Measurements from ENCODE around the gene ZSCAN5C.
"Not testable (repeated sequence)": the region's sequence is repeated elsewhere in the genome, so short reads cannot be mapped to it uniquely, and the experiment has no call there.

ZSCAN5C gene, protein sequence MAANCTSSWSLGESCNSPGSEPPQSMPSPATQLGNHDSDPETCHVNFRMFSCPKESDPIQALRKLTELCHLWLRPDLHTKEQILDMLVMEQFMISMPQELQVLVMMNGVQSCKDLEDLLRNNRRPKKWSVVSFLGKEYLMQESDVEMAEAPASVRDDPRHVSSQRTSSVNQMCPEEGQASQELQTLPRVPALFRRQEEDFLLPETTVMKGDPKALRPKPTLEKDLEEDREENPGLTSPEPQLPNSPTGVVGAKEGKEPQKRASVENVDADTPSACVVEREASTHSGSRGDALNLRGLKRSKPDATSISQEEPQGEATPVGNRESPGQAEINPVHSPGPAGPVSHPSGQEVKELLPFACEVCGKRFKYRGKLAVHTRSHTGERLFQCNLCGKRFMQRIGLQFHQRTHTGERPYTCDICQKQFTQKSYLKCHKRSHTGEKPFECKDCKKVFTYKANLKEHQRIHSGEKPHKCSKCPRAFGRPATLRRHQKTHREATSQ

DNA sequence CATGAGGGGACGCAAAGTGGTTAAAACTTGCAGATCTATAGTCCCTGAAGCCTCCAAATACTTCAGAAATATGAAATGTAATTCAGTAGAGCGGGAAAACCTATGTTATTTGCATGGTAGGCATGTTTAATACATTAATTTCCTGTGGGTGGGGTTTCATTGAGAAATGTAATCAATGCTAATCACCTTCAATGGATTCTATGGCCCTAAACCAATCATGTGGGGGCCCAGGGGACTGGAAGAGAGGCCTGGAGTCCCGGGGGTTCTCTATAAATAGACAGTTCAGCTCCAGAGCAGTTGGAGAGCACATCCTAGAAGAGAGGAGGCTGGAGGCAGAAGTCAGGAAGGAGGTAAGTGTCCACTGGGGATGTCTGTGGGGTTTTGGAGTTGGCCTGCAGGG lies at the start of gene ZSCAN5C:
Gene ZSCAN5C (plus strand): TSS at position 301 of the 400 bp plus-strand sequence. CDS start 3,641 bp downstream, outside the sequence.
- DNase-seq (ENCODE audit: insufficient read length, low spot score) (no peak), FAIRE-seq (no peak)

DNA sequence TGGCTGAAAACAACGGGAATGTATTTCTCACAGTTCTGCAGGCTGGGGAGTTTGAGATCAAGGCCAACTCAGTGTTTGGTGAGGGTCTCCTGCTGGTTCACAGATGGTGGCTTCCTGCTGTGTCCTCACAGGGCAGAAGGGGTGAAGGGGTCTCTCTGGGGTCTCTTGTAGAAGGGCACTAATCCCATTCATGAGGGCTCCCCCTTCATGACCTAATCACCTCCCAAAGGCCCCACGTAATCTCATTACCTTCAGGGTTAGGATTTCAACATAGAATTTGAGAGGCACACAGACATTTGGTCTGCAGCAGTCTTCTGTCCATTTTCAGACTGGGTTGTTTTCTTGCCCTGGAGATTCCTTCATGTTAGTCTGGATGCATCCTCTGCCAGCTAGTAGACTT lies 49.4 kb upstream of the ZSCAN5C start:
- no peak for FAIRE-seq
- DNase-seq (ENCODE audit: insufficient read length, low spot score), result no peak

DNA sequence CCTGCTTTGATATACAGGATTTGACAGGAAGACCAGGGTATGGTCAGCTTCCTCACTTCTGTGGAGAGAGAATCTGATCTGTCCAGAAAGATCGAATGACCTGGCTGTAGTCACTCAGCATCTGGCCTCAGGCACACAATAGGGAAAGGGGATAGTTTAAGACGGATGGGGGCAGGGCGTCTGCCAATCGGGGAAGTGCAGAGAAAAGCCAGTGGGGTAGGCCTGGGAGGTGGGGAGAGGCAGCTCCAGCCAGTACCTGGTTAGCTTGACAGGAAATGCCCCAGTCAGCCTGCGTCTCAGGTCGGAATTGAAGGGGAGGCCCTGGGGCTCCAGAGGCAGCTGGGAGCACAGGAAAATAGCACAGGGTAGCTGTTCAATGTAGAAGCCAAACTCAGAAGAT lies 48.6 kb upstream of the ZSCAN5C start:
- FAIRE-seq (no peak), DNase-seq (ENCODE audit: insufficient read length, low spot score) (no peak)

DNA sequence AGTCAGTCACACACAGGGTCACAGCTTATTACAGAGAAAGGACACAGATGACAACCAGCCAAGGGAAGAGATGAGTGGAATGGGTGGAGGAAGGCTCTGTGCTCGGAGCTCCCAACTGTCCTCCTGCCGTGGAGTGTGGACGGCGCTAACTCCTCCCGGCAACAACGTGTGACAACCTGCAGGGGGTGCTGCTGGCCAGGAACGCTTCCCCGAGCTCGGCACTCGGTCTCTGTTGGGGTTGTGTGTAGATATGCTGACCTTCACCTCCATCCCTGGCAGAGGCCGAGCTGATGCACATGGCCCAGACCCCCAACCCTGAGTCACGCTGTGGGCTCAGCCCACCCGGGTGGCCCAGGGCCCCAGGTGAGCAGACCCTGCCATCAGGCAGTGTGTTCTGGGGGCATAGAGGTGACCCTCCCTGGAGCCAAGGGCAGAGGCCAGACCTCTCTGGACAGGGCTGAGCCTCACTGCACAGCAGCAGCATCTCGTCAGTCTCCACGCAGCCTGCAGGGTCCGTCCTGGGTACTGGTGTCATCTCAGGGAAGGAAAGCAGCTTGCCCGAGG lies 46.9 kb upstream of the ZSCAN5C start:
- DNase-seq (ENCODE audit: insufficient read length, low spot score) (no peak), FAIRE-seq (no peak)

DNA sequence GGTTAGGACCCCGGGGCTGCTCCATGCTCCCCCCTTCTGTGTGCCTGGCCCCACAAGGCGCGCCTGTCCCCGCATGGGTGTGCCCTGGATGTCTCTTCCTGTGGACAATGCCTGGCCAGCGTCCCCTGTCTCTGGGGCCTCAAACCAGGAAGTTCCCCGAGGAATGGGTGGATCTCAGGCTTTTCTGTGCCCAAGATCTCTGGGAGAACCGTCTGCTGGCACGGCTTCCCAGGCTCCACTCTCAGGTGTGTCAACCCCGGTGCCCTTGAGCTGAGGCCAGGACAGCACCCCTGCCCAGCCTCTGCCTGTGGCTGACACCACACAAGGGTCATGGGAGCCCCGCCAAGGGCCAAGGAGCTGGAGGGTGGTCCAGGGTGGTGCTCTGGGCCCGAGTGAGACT lies 45.3 kb upstream of the ZSCAN5C start:
- DNase-seq (ENCODE audit: insufficient read length, low spot score) (no peak), FAIRE-seq (no peak)

DNA sequence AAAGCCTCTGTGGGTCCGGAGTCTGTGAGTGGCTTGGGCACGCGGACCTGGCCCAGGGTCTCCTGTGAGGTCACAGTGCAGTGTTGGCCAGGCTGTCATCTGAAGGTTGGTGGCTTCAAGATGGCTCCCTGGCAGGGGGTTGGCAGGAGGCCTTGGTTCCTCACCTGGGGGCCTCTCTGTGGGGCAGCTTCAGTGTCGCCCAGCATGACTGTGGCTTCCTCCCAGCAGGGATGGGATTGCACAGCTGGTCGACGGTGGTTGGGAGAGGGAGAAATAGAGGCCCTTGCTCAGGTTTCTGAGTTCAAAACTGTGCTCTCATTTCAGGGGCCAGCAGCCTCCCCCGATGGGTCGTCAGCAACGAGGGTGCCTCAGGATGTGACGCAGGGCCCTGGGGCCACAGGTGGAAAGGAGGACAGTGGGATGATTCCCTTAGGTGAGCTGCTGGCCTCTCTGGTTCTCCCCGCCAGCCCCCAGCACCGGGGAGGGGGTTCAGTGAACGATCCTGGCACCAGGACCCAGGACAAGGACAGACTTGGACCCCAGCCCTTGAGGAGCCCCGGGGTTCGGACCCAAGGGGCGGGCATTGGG lies 43.8 kb upstream of the ZSCAN5C start:
- DNase-seq (ENCODE audit: insufficient read length, low spot score) (no peak), FAIRE-seq (no peak)

DNA sequence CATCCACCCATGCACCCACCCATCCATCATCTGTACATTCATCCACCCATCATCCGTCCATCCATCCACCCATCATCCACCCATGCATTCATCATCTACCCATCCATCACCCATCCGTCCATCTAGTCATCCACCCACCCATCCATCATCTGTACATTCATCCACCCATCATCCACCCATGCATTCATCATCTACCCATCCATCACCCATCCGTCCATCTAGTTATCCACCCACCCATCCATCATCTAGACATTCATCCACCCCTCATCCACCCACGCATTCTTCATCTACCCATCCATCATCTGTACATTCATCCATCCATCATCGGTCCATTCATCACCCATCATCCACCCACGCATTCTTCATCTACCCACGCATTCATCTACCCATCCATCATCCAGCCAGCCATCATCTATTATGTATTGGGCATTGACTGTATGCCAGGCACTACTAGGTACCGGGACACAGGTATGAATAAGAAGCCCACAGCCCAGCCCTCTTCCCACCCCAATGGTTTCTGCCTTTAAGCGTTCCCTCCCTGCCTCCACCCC lies 43.0 kb upstream of the ZSCAN5C start:
- no peak for DNase-seq (ENCODE audit: insufficient read length, low spot score)

DNA sequence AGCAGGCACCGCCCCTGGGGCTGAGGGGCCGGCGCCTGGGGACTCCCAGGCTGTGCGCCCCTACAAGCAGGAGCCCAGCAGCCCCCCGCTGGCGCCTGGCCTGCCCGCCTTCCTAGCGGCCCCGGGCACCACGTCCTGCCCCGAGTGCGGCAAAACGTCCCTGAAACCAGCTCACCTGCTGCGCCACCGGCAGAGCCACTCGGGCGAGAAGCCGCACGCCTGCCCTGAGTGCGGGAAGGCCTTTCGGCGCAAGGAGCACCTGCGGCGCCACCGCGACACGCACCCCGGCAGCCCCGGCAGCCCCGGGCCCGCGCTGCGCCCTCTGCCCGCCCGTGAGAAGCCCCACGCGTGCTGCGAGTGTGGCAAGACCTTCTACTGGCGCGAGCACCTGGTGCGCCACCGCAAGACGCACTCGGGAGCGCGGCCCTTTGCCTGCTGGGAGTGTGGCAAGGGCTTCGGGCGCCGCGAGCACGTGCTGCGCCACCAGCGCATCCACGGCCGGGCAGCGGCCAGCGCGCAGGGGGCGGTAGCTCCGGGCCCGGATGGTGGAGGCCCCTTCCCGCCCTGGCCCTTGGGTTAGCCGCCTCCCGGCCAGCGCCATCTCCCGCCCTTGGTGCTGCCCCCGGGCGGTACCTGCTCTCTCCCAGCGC lies 42.3 kb upstream of the ZSCAN5C start:
- no peak for FAIRE-seq
- no peak for DNase-seq (ENCODE audit: insufficient read length, low spot score)

More for the DNA sequence above, 43.0 kb upstream of the ZSCAN5C start:
- no peak for FAIRE-seq

DNA sequence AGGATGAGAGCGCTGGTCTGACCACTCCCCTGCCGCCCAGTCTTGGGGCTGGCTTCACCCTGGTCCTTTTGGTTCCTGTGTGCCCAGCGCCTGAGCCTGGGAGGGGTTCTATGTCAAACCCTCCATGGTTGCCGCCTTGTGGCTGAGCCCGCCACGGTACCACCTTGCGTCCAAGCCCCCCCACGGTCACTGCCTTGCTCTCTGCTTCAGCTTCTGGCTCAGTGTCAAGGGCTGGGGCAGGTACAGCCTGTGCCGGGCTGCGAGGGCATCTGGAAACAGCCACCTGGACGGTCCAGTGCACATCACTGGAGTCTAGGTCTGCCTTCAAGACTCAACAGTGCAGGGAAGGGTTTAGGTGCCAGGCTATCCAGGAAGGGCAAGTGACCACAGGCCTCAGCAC lies 40.5 kb upstream of the ZSCAN5C start:
- FAIRE-seq, result no peak
- DNase-seq (ENCODE audit: insufficient read length, low spot score), result no peak

DNA sequence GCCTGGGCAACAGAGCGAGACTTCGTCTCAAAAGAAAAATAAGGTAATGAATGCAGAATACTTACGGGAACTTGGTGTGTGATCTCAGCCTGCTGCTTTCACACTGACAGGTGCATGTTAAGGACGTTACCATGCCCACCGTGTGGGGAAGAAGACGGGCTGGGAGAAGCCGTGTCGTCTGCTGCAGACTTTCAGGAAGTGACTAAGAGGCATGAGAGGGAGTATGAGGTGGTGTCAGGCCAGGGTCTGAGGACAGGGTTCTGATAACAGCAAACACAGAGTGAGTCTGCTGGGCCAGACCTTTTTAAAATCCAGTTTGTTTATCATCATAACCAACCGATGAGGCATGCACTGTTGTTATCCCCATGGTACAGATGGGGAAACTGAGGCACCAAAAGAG lies 39.8 kb upstream of the ZSCAN5C start:
- DNase-seq (ENCODE audit: insufficient read length, low spot score) (no peak), FAIRE-seq (no peak)

DNA sequence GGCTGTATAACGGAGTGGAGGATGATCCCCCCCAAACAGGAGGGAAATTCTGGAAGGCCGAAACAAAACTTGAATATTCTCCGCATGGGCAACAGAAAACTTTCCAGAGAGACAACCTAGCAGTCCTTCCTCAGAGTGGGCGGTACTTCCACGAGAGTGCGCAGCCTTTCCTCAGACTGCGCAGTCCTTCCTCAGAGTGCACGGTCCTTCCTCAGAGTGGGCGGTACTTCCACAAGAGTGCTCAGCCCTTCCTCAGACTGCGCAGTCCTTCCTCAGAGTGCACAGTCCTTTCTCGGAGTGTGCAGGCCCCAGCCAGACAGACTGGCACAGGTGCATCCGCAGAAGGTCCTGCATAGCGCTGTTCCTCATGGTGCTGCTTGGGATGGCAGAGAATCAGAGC lies 39.0 kb upstream of the ZSCAN5C start:
- no peak for FAIRE-seq
- DNase-seq (ENCODE audit: insufficient read length, low spot score), result no peak

DNA sequence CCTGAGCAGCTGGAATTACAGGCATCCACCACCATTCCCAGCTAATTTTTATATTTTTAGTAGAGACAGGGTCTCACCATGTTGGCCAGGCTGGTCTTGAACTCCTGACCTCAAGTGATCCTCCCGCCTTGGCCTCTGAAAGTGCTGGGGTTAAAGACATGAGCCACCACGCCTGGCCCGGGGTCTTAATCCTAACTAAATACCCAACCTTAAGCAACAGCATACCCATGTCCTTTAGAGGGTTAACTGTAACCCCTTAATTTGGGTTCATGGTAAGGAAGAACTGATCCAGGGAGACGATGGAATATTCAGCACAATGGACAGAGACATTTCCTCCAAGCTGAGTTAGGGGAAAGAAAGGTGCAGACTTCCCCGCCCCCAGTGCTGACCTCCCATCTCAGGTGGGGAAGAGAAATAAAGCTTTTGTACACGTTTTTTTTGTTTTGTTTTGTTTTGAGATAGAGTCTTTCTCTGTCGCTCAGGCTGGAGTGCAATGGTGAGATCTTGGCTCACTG lies 35.0 kb upstream of the ZSCAN5C start:
- no peak for FAIRE-seq
- DNase-seq (ENCODE audit: insufficient read length, low spot score), result no peak

DNA sequence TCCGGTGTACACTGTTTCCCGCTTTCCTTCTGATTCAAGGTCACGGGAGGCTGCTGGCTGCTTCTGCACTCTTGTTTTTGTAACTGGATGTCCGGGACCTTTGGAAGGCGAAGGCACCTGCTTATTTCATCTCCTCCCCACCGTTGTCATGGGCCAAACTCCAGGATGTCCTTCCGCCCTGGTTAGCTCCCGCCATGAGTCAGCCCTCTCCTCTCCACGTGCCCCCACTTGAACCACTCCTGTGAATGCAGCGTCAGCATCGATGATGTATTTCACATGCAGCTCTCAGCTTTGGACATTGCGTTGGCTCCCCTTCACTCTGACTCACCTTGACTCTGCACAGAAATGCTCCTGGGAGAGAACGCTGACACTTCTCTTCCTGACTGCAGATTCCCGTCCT lies 31.8 kb upstream of the ZSCAN5C start:
- no peak for DNase-seq (ENCODE audit: insufficient read length, low spot score)
- FAIRE-seq, result no peak

DNA sequence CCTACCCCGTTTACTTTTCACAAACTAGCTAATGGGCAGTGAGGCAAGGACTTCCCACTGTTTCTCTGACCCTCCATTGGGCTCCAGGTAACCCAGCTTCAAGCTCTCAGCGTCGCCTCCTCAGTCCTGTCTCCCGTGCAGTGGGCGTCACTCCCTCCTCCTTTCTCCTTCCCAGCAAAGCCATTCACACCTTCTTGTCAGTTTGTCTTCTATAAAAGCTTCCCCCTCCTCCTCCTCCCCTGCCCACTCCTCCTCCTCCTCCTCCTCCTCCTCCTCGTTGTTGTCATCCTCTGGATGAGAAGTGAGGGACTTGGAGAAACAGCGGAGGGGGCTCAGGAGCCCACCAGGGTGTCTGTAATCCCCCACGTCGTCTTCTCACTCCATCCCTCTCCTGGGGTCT lies 28.0 kb upstream of the ZSCAN5C start:
- no peak for FAIRE-seq
- no peak for DNase-seq (ENCODE audit: insufficient read length, low spot score)

DNA sequence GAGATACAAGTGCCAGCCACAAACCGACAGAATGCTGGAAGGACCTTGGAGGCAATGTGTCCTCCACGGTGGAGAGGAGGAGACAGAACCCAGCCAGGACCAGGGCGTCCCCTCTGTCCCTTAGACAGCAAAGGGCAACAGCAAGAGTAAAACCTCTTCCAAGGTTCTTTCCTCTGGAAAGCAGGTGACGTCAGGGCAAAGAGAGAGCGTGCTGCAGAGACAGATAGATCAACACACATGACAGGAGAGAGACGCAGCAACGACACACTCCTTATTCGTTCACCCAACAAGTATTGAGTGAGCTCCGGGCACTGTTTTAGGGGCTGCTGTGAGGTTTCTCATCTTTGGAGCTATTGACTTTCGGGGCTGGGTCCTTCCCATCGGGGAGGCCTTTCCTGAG lies 27.5 kb upstream of the ZSCAN5C start:
- FAIRE-seq, result no peak
- no peak for DNase-seq (ENCODE audit: insufficient read length, low spot score)

DNA sequence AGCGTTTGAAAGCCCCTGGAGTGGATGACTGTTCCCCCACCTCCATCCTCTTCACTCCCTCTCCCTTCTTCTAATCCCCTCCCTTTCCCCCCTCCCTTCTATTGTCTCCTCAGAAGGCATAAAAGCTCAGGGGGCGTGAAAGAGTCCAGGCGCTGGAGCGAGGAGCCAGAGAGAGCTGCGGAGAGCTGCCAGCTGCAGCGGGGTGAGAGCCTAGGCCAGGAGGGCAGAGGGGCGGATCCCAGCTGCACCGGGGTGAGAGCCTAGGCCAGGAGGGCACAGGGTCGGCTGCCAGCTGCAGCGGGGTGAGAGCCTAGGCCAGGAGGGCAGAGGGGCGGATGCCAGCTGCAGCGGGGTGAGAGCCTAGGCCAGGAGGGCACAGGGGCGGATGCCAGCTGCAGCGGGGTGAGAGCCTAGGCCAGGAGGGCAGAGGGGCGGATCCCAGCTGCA lies 26.2 kb upstream of the ZSCAN5C start, which contains the start of gene GALP:
Gene GALP (plus strand): TSS at position 148 of the 447 bp plus-strand sequence. CDS start 1,101 bp downstream, outside the sequence.
- not testable (repeated sequence) for DNase-seq (ENCODE audit: insufficient read length, low spot score); FAIRE-seq

DNA sequence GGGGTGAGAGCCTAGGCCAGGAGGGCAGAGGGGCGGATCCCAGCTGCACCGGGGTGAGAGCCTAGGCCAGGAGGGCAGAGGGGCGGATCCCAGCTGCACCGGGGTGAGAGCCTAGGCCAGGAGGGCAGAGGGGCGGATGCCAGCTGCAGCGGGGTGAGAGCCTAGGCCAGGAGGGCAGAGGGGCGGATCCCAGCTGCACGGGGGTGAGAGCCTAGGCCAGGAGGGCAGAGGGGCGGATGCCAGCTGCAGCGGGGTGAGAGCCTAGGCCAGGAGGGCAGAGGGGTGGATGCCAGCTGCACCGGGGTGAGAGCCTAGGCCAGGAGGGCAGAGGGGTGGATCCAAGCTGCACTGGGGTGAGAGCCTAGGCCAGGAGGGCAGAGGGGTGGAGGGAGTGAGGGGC lies 25.8 kb upstream of the ZSCAN5C start:
- DNase-seq (ENCODE audit: insufficient read length, low spot score); FAIRE-seq: not testable (repeated sequence)

DNA sequence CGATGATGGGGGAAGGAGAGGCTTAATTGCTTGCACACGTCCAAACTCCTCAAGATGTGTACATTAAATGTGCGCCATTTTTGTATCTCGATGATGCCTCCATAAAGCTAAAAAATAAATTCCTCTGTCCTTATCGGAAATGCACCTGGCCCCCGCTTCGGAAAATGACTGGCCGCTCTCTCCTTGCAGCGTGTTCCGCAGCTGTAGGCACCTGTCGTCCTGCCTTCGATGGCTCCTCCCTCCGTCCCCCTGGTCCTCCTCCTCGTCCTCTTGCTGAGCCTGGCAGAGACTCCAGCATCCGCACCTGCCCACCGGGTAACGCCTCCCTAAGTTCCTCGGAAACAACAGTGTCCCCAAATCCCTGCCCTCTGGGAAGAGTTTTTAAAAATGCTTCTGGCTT lies 25.2 kb upstream of the ZSCAN5C start:
- no peak for DNase-seq (ENCODE audit: insufficient read length, low spot score)

DNA sequence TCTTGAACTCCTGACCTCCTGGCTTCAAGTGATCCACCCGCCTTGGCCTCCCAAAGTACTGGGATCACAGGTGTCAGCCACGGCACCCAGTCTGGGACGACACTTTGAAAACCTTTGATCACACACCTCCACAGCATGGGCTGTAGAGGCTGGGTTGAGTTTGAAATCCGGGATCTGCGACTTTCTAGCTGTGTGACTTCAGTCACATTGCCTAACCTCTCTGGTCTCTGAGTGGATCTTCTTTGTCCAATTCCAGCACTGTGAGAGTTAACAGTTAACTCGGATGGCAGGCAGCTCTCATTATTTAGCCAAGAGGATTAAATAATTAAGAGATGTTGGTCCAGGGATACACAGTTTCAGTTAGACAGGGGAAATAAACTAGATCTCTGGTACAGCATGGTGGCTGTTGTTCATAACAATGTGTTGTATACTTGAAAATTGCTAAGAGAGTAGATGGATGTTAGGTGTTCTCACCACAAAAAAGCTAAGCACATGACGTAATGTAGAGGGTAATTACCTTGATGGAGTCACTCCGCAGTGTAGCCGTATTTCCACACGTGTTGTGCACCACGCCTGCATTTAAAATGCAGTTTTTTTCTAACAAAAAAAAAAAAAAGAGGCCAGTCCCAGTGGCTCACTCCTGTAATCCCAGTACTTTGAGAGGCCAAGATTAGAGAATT lies 24.4 kb upstream of the ZSCAN5C start:
- no peak for DNase-seq (ENCODE audit: insufficient read length, low spot score)
- FAIRE-seq, result no peak

More for the DNA sequence above, 25.2 kb upstream of the ZSCAN5C start:
- FAIRE-seq, result no peak

DNA sequence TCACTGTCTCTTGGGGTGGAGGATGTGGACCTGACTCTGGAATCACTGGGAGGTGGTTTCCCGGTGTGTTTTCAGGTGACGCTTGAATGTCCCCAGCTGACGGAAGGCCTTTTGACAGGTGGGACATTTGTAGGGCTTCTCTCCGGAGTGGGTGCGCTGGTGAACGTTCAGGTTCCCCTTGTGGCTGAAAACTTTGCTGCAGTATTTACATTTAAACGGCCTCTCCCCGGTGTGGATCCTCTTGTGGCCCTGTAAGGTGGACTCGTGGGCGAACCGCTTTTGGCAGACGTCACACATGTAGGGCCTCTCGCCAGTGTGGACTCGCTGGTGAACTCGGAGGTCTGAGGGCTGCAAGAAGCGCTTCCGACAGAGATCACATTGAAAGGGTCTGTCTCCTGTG lies 12.3 kb upstream of the ZSCAN5C start:
- no peak for FAIRE-seq
- DNase-seq (ENCODE audit: insufficient read length, low spot score), result no peak
